GM18526 (cell line): ENCODE measurements around the gene POFUT2.

Source experiments
- POLR2A ChIP-seq: IDR thresholded peaks from 3 replicates; pipeline ENCODE4 v1.6.1; 2011; ENCODE audit not compliant: insufficient read length; ENCODE audit errors: extremely low read depth

The POFUT2 gene

GRCh38 chr21:45285266-45285931, 2.3 kb downstream of the POFUT2 start:
- TF ChIP-seq POLR2A = no peak

- TF ChIP-seq POLR2A = no peak
Measured at GRCh38 chr21:45284456-45284741, 3.3 kb downstream of the POFUT2 start.

GRCh38 chr21:45283611-45284455, 3.9 kb downstream of the POFUT2 start:
- no peak for TF ChIP-seq POLR2A

DNA sequence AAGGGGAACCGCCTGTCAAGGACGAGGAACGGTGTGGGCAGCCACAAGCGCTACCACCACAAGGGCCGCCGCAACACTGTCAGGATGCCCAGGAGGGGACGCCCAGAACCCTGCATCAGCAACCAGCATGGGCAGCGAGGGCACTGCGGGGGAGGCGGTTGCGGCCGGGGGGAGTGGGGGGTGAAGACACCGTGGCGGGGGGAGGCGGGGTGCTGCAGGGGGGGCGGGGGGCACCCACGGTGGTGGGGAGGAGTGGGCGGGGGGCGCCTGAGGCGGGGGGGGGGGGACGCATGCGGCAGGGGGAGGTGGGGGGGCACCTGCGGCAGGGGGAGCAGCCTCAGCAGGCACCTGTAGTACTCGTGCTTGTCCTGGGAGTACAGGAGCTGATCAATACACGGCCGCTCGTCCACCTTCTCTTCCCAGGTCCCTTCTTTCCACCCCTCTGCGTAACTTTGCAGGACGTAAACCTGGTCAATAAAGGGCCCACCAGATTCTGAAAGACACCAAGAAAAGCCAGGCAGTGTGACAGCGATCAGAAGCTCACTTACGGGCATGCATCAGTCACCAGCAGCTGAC, 4.6 kb downstream of the POFUT2 start:
- no peak for TF ChIP-seq POLR2A

- no peak for TF ChIP-seq POLR2A
Measured at GRCh38 chr21:45282283-45283034, 5.2 kb downstream of the POFUT2 start.

GRCh38 chr21:45281411-45282282, 6.0 kb downstream of the POFUT2 start:
- TF ChIP-seq POLR2A = no peak

- TF ChIP-seq POLR2A = no peak
Measured at GRCh38 chr21:45280969-45281368, 6.7 kb downstream of the POFUT2 start.

DNA sequence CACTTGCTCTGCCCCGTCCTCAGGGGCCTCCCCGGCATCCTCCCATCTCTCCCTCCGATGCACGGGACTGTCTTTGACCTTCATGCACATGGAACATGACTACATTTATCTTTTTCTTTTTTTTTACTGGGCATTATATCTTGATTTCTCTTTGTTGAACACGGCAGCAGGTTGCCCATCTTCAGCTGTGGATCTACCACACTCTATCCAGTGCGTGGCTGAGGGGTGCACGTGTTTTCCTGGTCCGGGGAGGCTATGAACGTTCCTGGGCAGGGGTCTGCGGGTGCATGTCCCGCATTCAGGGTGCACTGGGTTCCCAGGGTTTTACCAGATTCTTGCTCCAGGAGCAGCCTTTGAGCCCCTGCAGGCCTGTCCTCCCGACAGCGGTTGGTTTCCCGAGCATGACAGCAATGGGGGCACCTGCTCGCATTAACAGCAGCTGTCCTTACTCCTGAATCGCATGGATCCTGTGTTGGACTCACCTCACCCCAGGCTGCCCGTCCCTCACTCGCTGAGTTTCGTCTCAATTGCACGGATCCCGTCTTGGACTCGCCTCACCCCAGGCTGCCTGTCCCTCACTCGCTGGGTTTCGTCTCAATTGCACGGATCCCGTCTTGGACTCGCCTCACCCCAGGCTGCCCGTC, 7.4 kb downstream of the POFUT2 start:
- TF ChIP-seq POLR2A = no peak

- no peak for TF ChIP-seq POLR2A
Measured at GRCh38 chr21:45279446-45280177, 8.1 kb downstream of the POFUT2 start.

DNA sequence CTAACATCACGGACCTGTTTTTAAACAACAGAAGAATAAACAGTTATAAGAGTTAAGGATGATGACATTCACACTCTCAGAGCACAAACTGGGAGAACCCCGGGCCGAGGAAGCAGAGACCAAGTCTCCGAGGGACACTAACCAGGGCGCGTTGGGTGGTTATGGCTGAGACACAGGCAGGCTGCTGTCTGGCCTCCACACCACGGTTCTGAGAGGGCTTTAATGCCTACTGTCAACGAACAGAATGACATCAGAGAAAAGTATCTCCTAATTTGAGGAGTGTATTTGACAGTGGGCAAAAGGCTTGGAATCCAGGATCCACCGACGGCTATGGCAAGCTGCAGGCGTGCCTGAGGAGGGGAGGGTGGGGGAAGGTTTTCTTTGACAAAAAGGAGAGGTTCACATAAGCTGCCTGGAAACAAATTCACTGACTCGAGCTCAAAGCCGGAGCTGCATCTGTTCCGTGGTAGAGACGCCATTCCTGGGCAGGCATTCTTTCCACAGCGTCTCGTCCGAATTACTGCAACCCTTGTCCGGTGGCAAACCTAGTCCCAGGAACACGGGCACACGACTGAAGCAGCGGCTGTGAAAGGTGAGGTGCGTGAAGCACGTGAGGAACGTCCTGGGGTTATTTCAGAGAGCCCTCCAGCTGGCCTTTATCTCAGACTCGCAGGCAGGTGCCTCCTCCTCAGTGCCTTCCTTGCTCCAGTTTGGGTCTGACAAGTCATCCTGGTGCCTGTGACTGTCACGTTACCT, 9.4 kb downstream of the POFUT2 start:
- no peak for TF ChIP-seq POLR2A

DNA sequence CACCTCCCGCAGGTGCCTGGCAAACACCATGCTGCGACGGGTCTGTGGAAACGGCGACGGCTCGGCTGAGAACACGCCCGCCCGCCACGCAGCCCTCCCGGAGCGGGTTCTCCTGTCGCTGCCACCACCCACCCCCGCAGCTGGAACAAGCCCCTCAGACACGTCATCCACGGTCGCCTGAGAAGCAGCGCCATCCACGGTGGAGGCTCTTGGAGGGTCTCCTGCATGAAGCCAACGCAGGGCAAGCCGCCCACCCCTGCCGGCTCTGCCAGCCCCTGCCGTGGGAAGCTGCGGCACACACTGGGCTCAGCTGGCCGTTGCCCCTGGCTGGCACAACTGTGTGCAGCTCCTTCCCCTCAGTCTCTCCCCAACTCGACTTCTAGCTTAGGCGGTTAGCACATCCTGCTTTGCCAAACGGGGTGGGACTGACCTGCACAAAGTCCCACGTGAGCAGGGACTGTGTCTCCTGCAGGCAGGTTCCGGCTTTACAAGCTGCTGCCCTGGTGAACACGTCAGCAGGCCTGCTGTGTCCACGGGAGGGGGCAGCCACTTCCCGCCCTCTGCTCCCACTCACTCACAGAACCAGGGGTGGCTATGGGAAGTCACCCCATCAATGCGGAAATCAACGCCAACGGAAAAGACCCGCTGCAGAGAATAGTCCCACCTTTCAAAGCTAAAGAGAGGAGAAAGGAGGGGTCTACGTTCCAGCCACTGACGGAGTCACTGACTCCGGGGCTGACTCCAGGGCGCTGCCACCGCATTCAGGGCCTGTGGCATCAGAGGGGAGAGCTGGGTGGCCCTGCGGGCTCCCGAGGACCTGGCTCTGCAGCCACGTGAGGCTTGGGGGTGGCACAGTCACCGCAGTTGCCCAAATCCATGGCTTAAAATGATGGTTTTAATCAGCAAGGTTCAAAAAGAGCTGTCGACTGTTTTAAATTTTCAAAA, 10.3 kb downstream of the POFUT2 start:
- TF ChIP-seq POLR2A = no peak

DNA sequence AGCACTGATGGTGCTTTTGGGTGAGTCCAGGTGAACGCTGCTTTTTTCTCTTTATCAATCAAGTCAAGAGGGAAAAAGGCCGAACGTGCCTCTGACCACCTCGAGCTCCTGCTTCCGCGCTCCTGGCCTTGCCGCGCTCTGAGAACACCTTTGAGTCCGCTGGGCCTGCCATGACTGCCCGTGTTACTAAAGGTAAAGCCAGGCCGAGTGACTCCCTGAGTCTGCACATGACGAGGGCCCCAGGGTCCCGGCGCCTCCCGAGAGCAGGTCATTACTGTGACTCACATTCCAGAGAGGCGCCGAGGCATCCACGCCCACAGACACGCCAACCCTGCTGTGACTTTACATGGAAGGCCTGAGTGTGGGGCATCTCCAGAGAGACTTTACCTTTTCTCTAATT, 11.1 kb downstream of the POFUT2 start:
- no peak for TF ChIP-seq POLR2A

GRCh38 chr21:45270306-45270821, 17.3 kb downstream of the POFUT2 start:
- TF ChIP-seq POLR2A = no peak
